GM19452 (cell line): ENCODE measurements around the gene CDKAL1.
"Not testable (repeated sequence)": the region's sequence is repeated elsewhere in the genome, so short reads cannot be mapped to it uniquely, and the experiment has no call there.

Source experiments
- ATAC-seq: cut with Tn5 transposase; IDR thresholded peaks from one replicate; pipeline ENCODE4 v1.9.1; 2021; ENCODE audit not compliant: unreplicated experiment

Gene CDKAL1

DNA sequence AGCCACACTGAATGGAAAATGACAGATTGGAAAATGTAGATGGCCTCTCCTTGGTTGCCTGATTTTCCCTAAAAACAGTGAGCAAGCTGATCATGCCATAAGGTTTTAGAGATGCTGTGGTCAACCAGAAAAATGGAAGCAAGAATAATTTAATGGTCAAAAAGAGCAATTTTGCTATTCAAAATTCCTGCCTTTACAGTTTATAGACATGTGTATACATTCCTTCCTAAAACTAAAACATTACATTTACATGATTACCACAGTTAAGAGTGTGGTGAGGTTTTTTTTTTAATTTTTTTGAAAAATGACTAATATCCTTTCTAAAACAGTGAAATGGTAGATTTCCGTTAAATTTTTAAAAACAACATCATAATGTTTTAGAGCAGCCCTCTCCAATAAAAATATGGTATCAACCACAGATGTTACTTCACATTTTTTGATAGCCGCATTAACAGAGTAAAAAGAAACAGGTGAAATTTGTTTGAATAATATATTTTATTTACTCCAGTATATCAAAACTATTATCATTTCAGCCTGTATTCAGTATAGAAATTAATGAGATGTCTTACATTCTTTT is 652.3 kb downstream of the CDKAL1 start:
- ATAC-seq, result no peak

DNA sequence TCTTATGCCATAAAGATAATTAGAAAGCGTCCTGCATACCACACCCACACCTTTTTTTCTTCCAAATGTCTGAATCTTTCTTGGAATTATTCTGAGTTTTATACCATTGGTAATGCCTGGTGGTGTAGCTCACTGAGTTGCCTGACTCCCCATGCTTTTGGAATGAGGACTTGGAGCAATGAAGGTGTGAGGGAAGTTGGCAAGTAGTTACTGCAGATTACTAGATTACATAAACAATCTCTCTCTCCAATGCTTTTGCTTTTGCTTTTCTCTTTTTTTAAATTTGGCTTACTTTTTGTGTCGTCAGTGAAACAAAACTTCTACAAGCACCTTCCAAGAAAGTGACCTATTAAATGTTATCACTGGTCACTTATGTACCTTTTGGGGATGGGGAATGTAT is 653.2 kb downstream of the CDKAL1 start:
- no peak for ATAC-seq

DNA sequence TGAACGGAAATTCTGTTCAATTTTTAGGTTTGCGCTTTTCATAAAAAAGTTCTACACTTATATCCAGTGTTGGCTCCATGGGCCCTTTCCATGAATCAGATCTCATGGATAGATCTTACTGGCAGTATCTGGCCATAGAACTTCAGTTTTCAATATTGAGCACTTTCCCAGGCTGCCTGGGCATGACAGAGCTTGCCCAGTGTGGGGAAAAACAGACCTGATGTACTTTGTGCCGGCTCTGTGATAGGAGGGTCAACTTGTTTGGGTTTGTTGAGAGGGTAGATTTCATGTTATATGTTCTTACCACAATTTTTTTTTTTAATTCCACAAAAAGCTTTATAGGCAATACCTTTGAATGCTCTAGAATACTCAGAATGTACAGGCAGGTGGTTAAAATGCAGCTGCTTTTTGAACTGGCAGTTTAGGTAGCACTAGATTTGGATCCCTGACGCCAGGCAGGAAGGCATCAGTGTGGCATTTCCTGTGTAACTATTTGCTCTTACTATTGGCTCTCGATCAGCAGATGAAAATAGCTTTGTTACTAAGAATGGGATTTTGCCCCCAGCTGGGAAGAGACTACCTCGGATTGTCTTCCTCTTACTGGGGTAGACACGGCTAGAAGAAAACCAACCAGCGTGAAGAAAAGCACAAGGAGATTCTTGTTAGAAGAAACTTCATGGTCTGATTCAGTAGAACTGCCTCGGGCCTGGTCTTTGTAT is 654.4 kb downstream of the CDKAL1 start:
- peak; percentile 82 for ATAC-seq

DNA sequence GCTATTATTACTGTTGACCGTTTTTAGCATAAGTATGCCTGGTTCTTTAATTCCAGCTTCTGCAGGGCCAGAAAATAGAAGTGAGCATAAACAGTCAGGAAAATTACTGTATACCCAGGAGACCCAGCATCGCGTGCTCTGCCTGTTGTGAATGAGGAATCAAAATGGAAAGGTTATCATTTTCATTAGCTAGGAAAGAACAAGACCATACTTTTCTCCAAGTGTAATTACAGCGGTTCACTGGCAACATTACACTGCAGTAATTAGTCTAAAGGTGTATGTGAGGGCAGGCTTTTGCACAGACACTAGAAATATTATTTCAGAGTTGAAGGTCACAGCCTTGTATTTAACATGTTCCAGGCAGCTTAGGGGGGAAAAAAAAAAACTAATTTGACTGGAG is 655.5 kb downstream of the CDKAL1 start:
- ATAC-seq, result no peak

DNA sequence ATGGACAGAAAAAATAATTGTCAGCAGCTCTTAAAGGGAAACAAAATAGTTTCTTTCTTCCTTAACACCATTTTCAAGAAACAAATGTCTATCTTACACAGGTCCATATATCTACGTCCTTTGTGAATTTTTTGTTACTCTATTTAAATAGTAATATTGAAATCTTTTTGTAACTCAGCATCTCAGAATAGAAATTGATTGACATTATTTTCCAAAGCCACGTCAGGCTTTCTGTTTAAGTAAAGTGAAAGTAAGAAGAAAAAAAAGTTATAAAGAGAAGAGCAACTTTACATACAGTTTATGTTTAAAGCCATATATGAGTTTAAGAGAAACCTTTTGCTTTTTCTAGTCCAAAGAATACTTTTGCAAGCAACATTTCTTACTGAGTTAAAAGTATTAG is 656.4 kb downstream of the CDKAL1 start:
- no peak for ATAC-seq

DNA sequence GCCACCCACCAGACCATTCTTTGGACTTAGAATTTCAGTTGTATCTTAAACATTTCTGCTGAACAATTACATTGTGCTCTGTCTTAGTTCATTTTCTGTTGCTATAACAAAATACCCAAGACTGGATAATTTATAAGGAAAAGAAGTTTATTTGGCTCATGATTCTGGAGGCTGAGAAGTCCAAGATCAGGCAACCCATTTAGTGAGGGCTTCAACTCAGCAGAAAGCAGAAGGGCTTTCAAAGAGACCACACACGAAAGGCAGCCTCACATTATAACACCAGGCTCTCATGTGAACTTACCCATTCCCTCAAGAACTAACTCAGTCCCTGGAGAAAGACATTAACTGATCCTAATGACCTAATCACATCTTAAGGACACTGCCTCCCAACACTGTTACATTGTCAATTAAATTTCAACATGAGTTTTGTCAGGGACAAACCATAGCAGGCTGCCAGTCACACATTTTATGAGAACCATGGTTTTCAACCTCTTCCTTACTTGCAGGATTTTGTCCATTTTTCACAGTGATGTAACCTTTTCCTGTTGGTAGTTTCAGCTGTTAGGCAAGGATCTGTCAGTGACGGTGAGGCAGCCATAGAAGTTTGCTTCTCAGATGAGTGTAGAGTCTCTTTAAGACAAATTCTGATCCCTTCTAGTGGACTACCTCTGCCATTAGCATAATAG is 659.7 kb downstream of the CDKAL1 start:
- ATAC-seq, result no peak

DNA sequence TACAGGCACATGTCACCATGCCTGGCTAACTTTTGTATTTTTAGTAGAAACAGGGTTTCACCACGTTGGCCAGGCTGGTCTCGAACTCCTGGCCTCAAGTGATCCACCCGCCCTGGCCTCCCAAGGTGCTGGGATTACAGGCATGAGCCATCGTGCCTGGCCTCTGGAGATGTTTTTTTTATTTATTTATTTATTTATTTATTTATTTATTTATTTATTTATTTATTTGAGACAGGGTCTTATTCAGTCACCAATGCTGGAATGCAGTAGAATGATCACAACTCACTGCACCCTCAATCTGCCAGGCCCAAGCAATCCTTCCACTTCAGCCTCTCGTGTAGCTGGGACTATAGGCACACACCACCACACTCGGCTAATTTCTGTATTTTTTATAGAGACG is 661.0 kb downstream of the CDKAL1 start:
- ATAC-seq, result not testable (repeated sequence)

DNA sequence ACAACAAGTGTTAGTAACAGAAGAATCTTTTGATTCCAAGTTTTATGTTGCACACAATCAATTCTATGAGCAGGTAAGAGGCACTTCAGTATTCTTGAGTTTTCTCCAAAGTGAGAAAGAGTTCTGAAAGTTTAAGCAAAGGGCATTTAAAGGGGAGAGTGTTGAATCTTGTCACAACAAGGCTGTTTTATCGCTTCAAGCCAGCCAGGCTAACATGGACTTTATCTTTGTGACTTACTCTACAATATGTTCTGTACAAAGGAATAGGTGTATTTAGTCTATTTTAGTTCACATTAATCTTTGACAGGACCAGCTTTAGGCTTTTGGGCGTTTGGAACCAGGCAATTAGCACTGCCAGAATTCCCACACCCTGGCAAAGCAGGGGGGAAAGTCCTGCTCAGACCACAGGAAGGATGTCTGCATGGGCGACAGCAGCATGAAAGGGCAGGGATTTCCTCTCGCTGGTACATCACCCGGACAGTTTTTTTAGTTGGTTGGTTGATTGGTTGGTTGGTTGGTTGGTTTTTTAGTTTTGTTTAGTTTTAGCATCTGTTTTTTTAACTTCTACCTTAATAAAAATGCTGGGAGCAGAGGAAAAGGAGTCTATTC is 663.9 kb downstream of the CDKAL1 start:
- no peak for ATAC-seq

DNA sequence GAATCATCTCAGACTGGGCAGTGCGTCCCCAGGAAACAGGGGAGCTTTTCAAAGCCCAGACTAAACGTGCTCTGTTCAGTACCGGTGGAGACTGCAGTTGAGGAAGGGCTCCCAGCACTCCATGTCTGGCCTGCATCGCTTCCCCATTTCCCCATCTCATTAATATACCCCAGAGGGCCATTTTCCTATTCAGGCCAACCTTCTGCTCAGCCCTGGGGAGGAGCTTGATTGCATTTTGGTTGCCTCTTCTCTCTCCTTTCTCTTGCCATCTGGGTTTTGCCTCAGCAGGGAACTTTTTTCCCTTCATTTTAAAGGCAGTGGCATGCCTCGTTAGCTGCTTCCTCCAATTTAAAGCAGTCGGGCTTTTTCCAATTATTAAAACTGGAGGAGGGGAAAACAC is 665.0 kb downstream of the CDKAL1 start:
- no peak for ATAC-seq

DNA sequence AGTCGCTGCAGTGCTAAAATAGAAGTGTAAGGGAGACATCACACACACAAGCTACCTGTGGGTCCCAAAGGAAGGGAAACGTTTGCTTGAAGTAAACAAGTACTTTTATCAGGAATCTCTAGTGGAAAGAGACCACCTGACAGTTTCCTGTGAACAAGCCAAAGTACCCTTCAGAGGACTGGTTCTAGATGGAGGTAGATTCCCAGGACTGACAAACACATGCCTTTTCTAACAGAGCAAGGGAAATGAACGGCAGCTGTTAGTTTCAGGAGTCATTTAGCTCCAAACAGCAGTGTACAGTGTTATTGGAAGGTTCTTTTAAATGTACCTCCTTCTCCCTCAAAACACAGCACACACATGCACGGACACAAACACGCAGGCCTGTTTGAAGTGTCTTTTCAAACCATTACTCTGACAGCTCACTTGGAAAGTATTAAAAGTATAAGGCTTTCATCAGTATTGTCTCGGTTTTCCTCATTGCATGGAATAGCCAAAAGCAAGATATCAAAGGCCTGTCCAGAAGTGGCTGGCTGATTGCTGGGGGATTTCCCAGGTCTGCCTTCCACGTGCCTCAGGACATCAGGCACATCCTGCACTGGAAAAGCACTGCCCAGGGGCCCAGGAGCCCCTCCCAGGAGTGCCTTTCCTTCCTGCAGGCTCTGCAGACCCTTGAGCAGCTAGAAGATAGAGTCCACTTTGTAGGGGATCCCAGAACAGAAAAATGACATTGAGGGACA is 666.0 kb downstream of the CDKAL1 start:
- no peak for ATAC-seq

DNA sequence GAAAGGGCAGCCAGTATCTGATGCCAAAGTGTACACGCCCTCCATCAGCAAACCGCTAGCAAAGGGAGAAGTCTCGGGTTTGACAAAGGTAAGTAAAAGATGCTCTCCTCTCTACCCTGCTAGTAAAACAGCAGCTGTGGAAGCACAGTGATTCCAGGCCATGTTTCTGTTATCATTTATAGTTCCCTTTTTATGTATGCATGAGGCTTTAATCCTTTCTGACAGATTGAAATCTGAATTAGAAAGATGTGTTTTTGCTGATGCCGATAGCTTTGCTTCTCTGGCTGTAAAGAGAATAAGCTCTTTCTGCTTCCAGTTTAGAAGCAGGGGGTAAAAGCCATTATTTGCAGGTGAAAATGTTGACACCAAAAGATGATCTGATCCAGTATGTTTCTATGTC is 666.9 kb downstream of the CDKAL1 start:
- no peak for ATAC-seq

DNA sequence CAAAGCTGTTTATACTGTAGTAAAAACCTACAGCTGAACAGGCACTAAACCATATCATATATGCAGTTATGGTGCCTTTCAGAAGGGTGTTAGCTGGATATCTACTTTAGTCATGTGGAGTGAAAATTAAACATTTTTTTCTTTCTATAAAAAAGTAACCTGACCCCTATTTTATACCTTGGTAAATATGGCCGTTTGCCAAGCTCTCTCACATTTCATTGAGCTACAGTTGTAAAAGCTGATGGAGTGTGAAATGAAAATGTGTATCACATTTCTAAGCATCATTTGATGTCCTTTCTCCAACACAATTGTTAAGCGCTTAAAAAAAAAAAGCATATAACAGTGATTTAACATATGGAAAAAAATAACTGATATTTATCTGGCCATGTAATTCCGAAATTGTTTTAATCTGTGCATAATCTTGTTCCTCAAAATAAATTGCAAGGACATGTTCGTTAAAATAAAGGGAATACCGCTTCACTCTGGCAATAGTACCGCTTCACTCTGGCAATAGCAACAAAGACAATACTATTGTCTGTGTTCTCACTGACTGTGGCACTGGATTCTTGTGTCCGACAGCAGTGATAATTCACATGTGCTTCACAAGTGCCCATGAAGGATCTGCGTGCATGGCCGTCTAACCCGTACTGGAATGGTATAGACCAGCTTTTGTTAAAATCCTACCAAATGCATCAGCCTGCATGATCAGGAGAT is 667.5 kb downstream of the CDKAL1 start:
- ATAC-seq, result no peak

DNA sequence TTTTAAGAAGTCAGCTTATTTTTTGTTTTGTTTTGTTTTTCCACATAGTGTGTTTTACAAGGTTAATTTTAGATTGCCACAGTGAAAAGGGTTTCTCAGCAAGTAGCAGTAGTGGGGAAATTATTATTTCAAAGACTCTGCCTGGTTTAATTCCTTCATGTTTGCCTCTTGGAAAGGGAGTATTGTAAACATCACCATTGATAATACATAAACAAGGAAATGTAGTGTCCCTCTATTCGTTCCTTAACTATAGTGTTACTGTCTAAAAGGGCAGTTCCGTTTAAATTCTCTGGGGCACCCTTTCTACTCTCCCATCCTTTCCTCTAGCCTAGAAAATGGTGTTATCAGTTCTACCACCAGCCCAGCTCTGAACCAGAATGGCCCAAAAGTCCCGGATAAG is 668.3 kb downstream of the CDKAL1 start:
- ATAC-seq, result no peak

DNA sequence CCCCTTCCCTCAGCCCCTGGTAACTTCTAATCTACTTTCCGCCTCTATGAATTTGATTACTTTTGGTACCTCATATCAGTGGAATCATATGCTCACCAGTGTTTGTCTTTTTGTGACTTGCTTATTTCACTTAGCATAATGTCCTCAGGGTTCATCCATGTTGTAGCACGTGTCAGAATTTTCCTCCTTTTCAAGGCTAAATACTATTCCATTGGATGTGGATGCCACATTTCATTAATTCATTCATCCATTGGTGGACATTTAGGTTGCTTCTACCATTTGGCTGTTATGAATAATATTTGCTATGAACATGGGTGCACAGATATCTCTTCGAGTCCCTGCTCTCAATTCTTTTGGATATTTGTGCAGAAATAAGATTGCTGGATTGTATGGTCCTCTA is 670.7 kb downstream of the CDKAL1 start:
- no peak for ATAC-seq

DNA sequence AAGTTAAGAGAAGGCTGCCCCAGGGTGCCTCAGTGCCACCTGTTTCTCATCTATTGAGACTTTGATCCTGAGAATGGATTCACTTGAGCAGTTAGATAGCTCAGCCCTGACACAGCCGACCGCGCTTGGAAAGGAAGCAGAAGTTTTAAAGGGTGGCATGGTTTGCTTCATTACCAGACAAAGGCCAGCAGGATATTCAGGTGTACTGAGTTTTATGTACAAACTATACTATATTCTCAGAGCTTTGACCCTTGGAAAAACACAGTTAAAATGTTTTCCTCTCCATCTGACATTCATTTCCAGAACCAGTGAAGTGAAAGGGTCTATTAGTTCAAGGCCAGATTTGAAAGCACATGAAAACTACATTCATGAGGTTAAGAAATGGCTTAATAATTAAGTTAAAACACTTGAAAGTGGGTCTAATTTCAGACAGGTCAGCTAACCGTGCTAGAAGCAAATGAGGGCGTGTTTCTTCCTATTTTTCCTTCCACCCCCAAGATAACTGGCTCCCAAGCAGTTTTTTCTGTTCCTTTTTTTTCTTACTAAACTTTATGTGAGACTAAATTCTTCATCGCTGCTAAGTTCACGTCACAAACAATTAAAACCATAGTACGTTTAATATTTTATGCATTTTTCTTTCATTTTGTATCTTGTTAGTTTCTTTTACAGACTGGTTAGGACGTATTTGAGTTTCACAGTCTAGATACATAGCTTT is 674.0 kb downstream of the CDKAL1 start:
- peak; percentile 65 for ATAC-seq

DNA sequence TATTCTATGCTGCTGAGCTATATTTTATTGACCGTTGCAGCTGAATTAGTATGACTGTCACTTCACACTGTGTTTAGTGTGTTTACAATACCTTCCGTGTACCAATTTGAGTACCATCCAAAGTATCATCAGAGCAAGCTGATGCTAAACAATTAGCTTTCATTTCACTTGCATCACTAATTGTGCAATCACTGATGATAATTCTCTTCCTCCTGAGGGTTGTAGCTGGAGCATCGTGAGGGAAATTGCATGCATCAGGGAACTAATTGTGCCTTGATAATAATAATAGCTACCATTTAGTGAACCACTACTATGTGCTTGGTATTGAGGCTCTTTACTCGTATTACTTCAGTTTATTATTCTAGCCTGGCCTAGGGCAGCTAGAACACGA is 674.5 kb downstream of the CDKAL1 start:
- no peak for ATAC-seq

DNA sequence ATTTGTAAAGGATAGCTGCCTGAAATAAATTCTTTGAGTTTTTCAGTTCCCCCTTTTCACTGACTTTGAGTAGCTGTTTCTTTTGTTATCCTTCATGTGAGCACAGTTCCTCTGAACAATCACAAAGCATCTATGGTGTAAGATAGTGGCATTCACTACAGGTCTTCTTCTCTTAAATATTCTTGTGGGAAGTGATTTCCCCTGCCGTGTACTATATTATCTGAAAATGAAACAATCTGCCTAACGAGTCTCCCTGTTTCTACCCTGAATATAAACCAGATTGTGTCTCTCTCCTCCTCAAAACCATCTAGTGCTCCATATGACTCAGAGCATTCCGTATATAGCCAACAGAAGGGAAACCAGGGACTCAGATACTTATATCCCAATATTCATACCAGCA is 679.2 kb downstream of the CDKAL1 start:
- no peak for ATAC-seq

DNA sequence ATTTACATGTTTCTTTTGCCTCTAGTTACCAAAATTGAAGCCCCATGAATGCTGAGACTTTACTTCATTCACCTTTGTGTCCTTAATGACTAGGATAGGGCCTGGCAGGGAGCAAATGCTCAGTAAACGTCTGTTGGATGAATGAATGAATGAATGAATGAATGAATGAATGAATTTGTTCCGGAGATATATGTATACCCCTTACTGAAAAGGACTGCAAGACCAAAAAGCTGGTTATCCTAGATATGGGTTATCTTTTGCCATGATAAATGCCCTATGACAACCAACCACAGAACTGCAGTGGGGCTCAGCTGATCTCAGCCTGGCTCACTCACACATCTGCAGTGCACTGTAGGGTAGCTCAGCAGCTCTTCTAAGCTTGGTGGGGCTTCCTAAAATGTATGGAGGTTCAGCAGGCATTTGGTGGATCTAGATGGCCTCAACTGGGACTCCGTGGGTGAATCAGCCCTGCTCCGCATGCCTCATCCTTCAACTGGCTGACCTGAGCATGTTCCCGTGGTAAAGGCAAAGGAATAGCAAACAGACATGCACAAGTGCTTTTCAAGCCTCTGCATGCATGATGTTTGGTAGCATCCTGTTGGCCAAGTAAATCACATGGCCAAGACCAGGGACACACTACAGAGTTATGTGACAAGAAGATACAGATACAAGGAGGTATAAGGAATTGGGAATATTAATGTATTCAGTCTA is 680.6 kb downstream of the CDKAL1 start:
- no peak for ATAC-seq

DNA sequence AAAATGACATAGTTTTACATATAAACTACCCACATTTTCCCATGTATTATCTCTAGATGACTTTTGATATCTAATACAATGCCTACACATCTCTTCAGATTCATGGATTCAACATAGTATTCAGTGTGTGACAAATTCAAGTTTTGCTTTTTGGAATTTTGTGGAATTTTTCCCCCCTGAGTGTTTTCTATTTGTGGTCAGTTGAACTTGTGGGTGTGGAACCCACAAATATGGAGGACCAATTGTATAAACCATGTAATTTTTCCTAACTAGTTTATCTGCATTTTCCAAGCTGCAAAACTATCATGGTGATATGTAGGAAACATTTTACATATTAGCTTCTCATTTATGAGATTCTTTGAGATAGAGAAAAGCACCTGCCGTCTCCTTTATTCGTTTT is 685.0 kb downstream of the CDKAL1 start:
- no peak for ATAC-seq

DNA sequence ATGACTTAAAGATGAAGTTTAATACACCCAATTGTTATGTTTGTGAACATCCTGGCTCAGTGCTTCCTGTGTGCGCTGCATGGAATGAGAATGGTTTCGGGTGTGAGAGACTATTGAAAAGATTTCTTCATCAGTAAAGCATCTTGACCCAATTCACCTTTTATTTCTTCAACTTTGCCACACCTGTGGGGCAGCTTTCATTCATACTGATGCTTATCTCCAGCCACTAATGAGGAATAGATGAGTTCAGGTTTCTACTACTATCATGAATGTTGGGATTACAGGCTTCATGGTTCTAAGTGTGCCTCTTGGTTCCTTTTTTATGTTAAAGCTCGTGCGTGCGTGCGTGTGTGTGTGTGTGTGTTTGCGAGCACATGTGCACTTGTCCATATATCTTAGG is 685.6 kb downstream of the CDKAL1 start:
- no peak for ATAC-seq
